C4-2B (cell line): ENCODE data around the gene WIPF3.

Experiments used
- H3K27ac ChIP-seq: fragments of 450-650 bp; 2 replicates; pipeline ENCODE4 v1.5.1; 2017
- ZFX ChIP-seq: fragments of 450-650 bp; IDR thresholded peaks from 2 replicates; pipeline ENCODE4 v1.6.1; 2017
- TF ChIP-seq, protein P1 (sequence below): fragments of 450-650 bp; conservative IDR thresholded peaks from 2 replicates; pipeline ENCODE4 v1.5.1; 2017; ENCODE audit warnings: mild to moderate bottlenecking

The WIPF3 gene

DNA sequence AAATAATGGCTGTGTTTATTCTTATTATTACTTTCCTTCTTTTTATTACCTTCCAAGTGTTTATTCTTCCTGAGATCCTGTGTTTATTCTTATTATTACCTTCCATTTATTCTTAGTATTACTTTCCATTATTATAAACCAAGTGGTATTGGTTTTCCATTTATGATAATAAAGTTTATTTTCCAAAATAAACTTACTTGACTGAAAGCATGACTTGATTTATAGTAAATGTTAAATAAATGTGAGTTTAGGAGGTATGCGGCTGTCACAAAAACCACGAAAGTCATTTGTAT lies 20.2 kb downstream of the WIPF3 start:
- TF ChIP-seq, protein P1, sequence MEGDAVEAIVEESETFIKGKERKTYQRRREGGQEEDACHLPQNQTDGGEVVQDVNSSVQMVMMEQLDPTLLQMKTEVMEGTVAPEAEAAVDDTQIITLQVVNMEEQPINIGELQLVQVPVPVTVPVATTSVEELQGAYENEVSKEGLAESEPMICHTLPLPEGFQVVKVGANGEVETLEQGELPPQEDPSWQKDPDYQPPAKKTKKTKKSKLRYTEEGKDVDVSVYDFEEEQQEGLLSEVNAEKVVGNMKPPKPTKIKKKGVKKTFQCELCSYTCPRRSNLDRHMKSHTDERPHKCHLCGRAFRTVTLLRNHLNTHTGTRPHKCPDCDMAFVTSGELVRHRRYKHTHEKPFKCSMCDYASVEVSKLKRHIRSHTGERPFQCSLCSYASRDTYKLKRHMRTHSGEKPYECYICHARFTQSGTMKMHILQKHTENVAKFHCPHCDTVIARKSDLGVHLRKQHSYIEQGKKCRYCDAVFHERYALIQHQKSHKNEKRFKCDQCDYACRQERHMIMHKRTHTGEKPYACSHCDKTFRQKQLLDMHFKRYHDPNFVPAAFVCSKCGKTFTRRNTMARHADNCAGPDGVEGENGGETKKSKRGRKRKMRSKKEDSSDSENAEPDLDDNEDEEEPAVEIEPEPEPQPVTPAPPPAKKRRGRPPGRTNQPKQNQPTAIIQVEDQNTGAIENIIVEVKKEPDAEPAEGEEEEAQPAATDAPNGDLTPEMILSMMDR: no peak
- no peak for TF ChIP-seq ZFX
- no peak overlapping the region for H3K27ac ChIP-seq

DNA sequence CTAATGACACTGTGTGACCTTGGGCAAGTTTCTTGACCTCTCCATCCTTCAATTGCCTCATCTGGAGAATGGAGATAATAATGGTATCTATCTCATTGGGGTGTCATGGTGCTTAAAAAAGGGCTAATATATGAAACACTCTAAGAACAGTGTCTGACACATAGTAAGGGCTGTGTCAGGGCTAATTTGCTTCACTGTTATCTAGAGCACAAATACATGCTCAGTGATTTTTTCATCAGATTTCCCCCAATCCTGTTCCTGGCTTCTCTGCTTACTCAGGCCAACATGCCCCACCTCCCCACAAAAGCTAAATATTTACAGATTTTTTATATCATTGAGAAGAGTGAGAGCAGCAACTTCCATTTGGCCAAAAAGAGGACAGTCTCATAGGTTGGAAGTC lies 20.6 kb downstream of the WIPF3 start:
- H3K27ac ChIP-seq: no peak overlapping the region
- TF ChIP-seq, protein P1: no peak
- no peak for TF ChIP-seq ZFX

DNA sequence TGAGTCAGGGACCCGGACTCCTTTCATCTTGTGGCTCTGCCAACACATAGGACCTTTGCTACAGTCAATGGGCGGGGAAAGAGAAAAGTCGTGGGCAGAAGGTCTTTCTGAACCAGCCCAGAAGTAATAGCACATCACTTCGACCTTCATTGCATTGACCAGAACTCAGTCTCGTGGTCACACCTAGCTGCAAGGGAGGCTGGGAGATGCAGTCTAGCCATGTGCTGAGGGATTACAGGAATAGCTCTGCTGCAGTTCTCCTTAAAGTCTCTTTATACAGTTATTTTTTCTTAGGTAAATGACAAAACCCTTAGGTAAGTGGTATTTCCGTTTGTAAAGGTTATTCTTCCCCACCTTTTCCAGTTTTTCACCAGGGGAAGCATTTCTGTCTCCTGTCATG lies 25.4 kb downstream of the WIPF3 start:
- no peak for TF ChIP-seq ZFX
- TF ChIP-seq, protein P1: no peak
- no peak overlapping the region for H3K27ac ChIP-seq

DNA sequence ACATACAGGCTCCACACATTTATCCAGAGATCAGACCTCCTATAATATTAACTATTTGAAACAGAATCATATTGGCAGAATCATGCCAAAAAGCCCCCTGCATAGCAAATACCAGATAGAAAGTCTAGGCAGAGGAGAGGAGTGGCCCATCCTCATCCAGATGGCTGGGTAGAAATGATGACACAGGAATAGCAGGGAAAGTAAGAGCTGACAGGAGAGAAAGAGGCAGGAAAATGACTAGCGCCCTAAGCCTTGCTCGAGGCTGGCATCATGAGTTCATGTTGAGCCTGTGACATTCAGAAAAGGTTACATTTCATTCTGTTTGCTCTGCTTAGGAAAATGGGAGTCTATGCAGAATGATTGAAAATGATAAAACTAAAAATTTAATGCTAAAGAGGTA lies 27.6 kb downstream of the WIPF3 start:
- H3K27ac ChIP-seq: no peak overlapping the region
- TF ChIP-seq ZFX: no peak
- TF ChIP-seq, protein P1: no peak

DNA sequence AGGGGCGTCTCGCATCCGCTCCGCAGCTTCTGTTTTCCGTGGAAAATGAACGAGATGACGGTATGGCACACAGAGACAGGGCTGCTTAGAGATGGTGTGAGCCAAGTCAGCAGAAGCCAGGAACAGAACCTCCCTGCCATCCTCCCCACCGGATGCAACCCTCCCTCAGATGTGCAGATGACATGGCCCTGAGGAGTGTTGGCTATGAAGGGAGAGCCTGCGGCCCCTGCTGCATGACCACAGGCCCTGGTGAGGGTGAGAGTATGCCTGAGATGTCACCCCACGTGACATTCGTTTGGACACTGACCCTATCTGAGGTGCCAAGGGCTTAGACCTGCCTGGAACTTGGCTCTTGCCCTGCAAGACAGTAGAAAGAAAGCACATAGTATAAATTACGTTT lies 29.4 kb downstream of the WIPF3 start:
- TF ChIP-seq ZFX: no peak
- TF ChIP-seq, protein P1: no peak
- no peak overlapping the region for H3K27ac ChIP-seq

DNA sequence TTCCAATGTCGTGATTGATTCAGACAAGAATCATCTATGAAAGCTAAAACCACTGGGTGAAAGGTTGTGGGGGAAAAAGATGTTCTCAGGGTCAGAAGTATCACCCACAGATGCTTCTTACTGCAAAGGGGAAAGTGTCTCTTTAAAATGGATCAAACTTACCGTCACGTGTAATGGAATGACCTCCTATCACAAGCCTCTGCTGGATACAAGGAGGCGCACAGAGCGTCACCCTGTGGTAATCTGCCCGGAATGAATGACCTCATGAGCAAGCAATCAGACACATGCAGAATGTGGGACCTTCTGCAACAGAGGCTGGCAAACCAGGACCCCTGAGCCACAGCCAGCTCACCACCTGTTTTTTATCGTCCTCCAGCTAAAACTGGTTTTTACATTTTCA lies 33.0 kb downstream of the WIPF3 start:
- no peak overlapping the region for H3K27ac ChIP-seq
- no peak for TF ChIP-seq ZFX
- TF ChIP-seq, protein P1: no peak

DNA sequence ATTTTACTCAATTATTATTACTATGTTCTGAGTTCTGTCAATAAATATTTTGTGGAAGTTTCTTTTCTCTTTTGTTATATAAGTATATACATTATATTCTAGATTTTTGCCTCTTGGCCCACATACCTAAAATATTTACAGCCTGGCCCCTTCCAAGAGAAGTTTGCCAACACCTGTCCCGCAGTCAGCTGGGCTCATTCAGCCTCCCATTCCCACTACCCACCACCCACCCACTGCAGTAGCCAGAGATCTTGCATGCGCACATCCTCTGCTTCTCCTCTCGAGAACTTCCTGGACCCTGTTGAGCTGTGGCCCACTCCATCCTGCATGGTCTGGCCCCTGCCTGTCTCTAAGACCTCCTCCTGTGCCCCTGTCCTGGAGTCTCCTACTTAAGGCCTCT lies 33.6 kb downstream of the WIPF3 start:
- TF ChIP-seq, protein P1: no peak
- TF ChIP-seq ZFX: no peak

More for the DNA sequence above, 33.6 kb downstream of the WIPF3 start:
- H3K27ac ChIP-seq: no peak overlapping the region
